ES-I3 (cell line): ENCODE measurements around the gene SLC6A9.

Source experiments
- H3K36me3 ChIP-seq: 2 replicates; pipeline ENCODE4 v1.6.1; 2013; ENCODE audit warnings: mild to moderate bottlenecking, low read length, control low read depth, moderate library complexity; ENCODE audit not compliant: insufficient read depth
- H3K4me1 ChIP-seq: 2 replicates; pipeline ENCODE4 v1.6.1; 2013; ENCODE audit warnings: mild to moderate bottlenecking, control low read depth, low read length; ENCODE audit not compliant: insufficient read depth
- H3K9ac ChIP-seq: 2 replicates; pipeline ENCODE4 v1.6.1; 2013; ENCODE audit warnings: low read depth, mild to moderate bottlenecking, low read length, moderate library complexity
- H3K9me3 ChIP-seq: 2 replicates; pipeline ENCODE4 v1.6.1; 2013; ENCODE audit warnings: mild to moderate bottlenecking, low read length, moderate library complexity; ENCODE audit not compliant: control insufficient read depth, insufficient read depth

Gene SLC6A9

GRCh38 chr1:43975249-43975961 is 55.9 kb downstream of the SLC6A9 start:
- Histone ChIP-seq H3K9me3 (no peaks in the 10 kb centered on the region), H3K36me3 (peaks cover 13% of the 10 kb centered on the region), H3K9ac (peak overlapping the region; percentile 72), H3K4me1 (peaks cover 10% of the 10 kb centered on the region)

GRCh38 chr1:43974443-43975248 is 56.6 kb downstream of the SLC6A9 start, which contains the start of gene ATP6V0B:
TSS of gene ATP6V0B (plus strand) at chr1:43974960. CDS start at chr1:43975041, 81 bp downstream.
- Histone ChIP-seq H3K9me3 (no peaks in the 10 kb centered on the region), H3K36me3 (peaks cover 13% of the 10 kb centered on the region), H3K4me1 (peaks cover 6% of the 10 kb centered on the region), H3K9ac (peak within 1 kb of the TSS; percentile 72)

- Histone ChIP-seq H3K9me3 (no peaks in the 10 kb centered on the region), H3K4me1 (peaks cover 6% of the 10 kb centered on the region), H3K36me3 (peaks cover 13% of the 10 kb centered on the region), H3K9ac (peak overlapping the region; percentile 72)
These were observed 57.2 kb downstream of the SLC6A9 start for GRCh38 chr1:43973981-43974442.

GRCh38 chr1:43971336-43971980 is 59.8 kb downstream of the SLC6A9 start:
- peaks cover 3% of the 10 kb centered on the region; the same call in 1 of the 2 replicates for H3K4me1 ChIP-seq

GRCh38 chr1:43970911-43971310 is 60.4 kb downstream of the SLC6A9 start:
- Histone ChIP-seq H3K36me3 (no peaks in the 10 kb centered on the region), H3K9ac (no peak overlapping the region), H3K9me3 (no peaks in the 10 kb centered on the region), H3K4me1 (peaks cover 2% of the 10 kb centered on the region; the same call in 1 of the 2 replicates)

More at GRCh38 chr1:43971336-43971980, 59.8 kb downstream of the SLC6A9 start:
- Histone ChIP-seq H3K9ac (no peak overlapping the region), H3K36me3 (peaks cover 2% of the 10 kb centered on the region; the same call in 1 of the 2 replicates), H3K9me3 (no peaks in the 10 kb centered on the region)

- Histone ChIP-seq H3K36me3 (no peaks in the 10 kb centered on the region), H3K9ac (peak overlapping the region; percentile 85), H3K4me1 (no peaks in the 10 kb centered on the region), H3K9me3 (no peaks in the 10 kb centered on the region)
These were observed 60.8 kb downstream of the SLC6A9 start for GRCh38 chr1:43970502-43970901.

- Histone ChIP-seq H3K36me3 (no peaks in the 10 kb centered on the region), H3K9me3 (no peaks in the 10 kb centered on the region), H3K9ac (peak within 1 kb of the TSS; percentile 85), H3K4me1 (no peaks in the 10 kb centered on the region)
These were observed 61.4 kb downstream of the SLC6A9 start, which contains the start of gene DPH2 for GRCh38 chr1:43969746-43970466. TSS of gene DPH2 (plus strand) at chr1:43970010. CDS start at chr1:43970176, 166 bp downstream.

GRCh38 chr1:43969416-43969745 is 61.9 kb downstream of the SLC6A9 start:
- H3K9ac ChIP-seq: peak overlapping the region; percentile 34; the same call in 1 of the 2 replicates
- no peaks in the 10 kb centered on the region for H3K36me3 ChIP-seq
- no peaks in the 10 kb centered on the region for H3K4me1 ChIP-seq
- no peaks in the 10 kb centered on the region for H3K9me3 ChIP-seq

- Histone ChIP-seq H3K9ac (no peak overlapping the region), H3K4me1 (no peaks in the 10 kb centered on the region), H3K36me3 (no peaks in the 10 kb centered on the region), H3K9me3 (no peaks in the 10 kb centered on the region)
These were observed 62.8 kb downstream of the SLC6A9 start for GRCh38 chr1:43968348-43968948.

- no peaks in the 10 kb centered on the region for H3K9me3 ChIP-seq
- no peaks in the 10 kb centered on the region for H3K4me1 ChIP-seq
- no peaks in the 10 kb centered on the region for H3K36me3 ChIP-seq
- no peak overlapping the region for H3K9ac ChIP-seq
These were observed 65.9 kb downstream of the SLC6A9 start for GRCh38 chr1:43965316-43965715.

- Histone ChIP-seq H3K4me1 (no peaks in the 10 kb centered on the region), H3K9me3 (no peaks in the 10 kb centered on the region), H3K36me3 (no peaks in the 10 kb centered on the region), H3K9ac (no peak overlapping the region)
These were observed 67.4 kb downstream of the SLC6A9 start for GRCh38 chr1:43963890-43964289.

- Histone ChIP-seq H3K36me3 (0 out of 2 replicates have a peak, but pooled peaks cover under 1% of the 10 kb centered on the region), H3K9me3 (no peaks in the 10 kb centered on the region), H3K9ac (no peak overlapping the region), H3K4me1 (no peaks in the 10 kb centered on the region)
These were observed 68.3 kb downstream of the SLC6A9 start for GRCh38 chr1:43963006-43963405.

- Histone ChIP-seq H3K4me1 (no peaks in the 10 kb centered on the region), H3K36me3 (peaks cover 6% of the 10 kb centered on the region; the same call in 1 of the 2 replicates), H3K9ac (no peak overlapping the region), H3K9me3 (no peaks in the 10 kb centered on the region)
These were observed 68.9 kb downstream of the SLC6A9 start for GRCh38 chr1:43962324-43962723.
